ENCODE measurements around the gene ANKRD39. TPM values are rescaled to one million over a fixed set of nuclear protein-coding genes. Genes with fewer than 3 reads are reported as not detected.
"Not testable (repeated sequence)": the region's sequence is repeated elsewhere in the genome, so short reads cannot be mapped to it uniquely, and the experiment has no call there.

ANKRD39 gene
- total RNA-seq, 1 donor from 2014 or later: 15.9 TPM

- no peak for ATAC-seq
- DNase-seq (ENCODE audit: low spot score): peak; percentile 54
- intact Hi-C loops (cut with DNase I): loop anchor here (10.0 kb wide), 1 partner anchor 49 kb away; the partner anchor contains the start of gene CNNM3
Measured at GRCh38 chr2:96863575-96864342, 5.9 kb upstream of the ANKRD39 start.

GRCh38 chr2:96863056-96863455 is 5.2 kb upstream of the ANKRD39 start:
- intact Hi-C loops (cut with DNase I): loop anchor here (10.0 kb wide), 1 partner anchor 48 kb away; the partner anchor contains the start of gene CNNM3
- not testable (repeated sequence) for ATAC-seq

GRCh38 chr2:96861074-96861473 is 3.3 kb upstream of the ANKRD39 start:
- DNase-seq (ENCODE audit: low spot score): no peak
- no peak for ATAC-seq
- intact Hi-C loops (cut with DNase I): loop anchor here (10.0 kb wide), 1 partner anchor 46 kb away; the partner anchor contains the start of gene CNNM3

More at GRCh38 chr2:96863056-96863455, 5.2 kb upstream of the ANKRD39 start:
- not testable (repeated sequence) for DNase-seq (ENCODE audit: low spot score)

- DNase-seq (ENCODE audit: low spot score) (no peak), ATAC-seq (no peak)
- intact Hi-C loops (cut with DNase I): loop anchor here (10.0 kb wide), 1 partner anchor 46 kb away; the partner anchor contains the start of gene CNNM3
Measured at GRCh38 chr2:96860065-96861029, 2.5 kb upstream of the ANKRD39 start.

GRCh38 chr2:96859681-96860064 is 1.9 kb upstream of the ANKRD39 start:
- DNase-seq (ENCODE audit: low spot score) (no peak), ATAC-seq (no peak)
- intact Hi-C loops (cut with DNase I): loop anchor here (10.0 kb wide), 1 partner anchor 45 kb away; the partner anchor contains the start of gene CNNM3

- DNase-seq (ENCODE audit: low spot score): peak; percentile 83
- ATAC-seq: peak; percentile 3
- intact Hi-C loops (cut with DNase I): no loop called here
Measured at GRCh38 chr2:96859099-96859649, 1.4 kb upstream of the ANKRD39 start.

- DNase-seq (ENCODE audit: low spot score): peak; percentile 77
- intact Hi-C loops (cut with DNase I): no loop called here
- no peak for ATAC-seq
Measured at GRCh38 chr2:96856776-96857666, 795 bp downstream of the ANKRD39 start.

- ATAC-seq (no peak), DNase-seq (ENCODE audit: low spot score) (no peak)
- intact Hi-C loops (cut with DNase I): no loop called here
Measured at GRCh38 chr2:96853321-96853720, 4.5 kb downstream of the ANKRD39 start.

- DNase-seq (ENCODE audit: low spot score) (no peak), ATAC-seq (no peak)
- intact Hi-C loops (cut with DNase I): no loop called here
Measured at GRCh38 chr2:96852667-96853066, 5.1 kb downstream of the ANKRD39 start.

GRCh38 chr2:96848264-96848663 is 9.6 kb downstream of the ANKRD39 start:
- DNase-seq (ENCODE audit: low spot score) (no peak), ATAC-seq (peak; percentile 79)
- intact Hi-C loops (cut with DNase I): no loop called here

GRCh38 chr2:96847586-96847985 is 10.2 kb downstream of the ANKRD39 start:
- intact Hi-C loops (cut with DNase I): no loop called here
- DNase-seq (ENCODE audit: low spot score) (no peak), ATAC-seq (peak; percentile 50)

- intact Hi-C loops (cut with DNase I): no loop called here
- ATAC-seq (no peak), DNase-seq (ENCODE audit: low spot score) (no peak)
Measured at GRCh38 chr2:96846825-96847224, 11.0 kb downstream of the ANKRD39 start.

GRCh38 chr2:96844405-96844808 is 13.4 kb downstream of the ANKRD39 start:
- ATAC-seq (no peak), DNase-seq (ENCODE audit: low spot score) (no peak)

GRCh38 chr2:96843538-96844268 is 14.1 kb downstream of the ANKRD39 start, which contains the start of gene ANKRD23:
Gene ANKRD23 (minus strand): TSS chr2:96844021. CDS start chr2:96843992, 29 bp downstream.
- ATAC-seq: no peak
- intact Hi-C loops (cut with DNase I): no loop called here
- DNase-seq (ENCODE audit: low spot score): no peak

More at GRCh38 chr2:96844405-96844808, 13.4 kb downstream of the ANKRD39 start:
- intact Hi-C loops (cut with DNase I): no loop called here

- intact Hi-C loops (cut with DNase I): no loop called here
- no peak for DNase-seq (ENCODE audit: low spot score)
- no peak for ATAC-seq
Measured at GRCh38 chr2:96842600-96842999, 15.2 kb downstream of the ANKRD39 start.

GRCh38 chr2:96841701-96842495 is 15.9 kb downstream of the ANKRD39 start:
- ATAC-seq (no peak), DNase-seq (ENCODE audit: low spot score) (no peak)
- intact Hi-C loops (cut with DNase I): no loop called here
